K562 (cell line): ENCODE results near the gene ST6GALNAC6. TPM values are rescaled to one million over a fixed set of nuclear protein-coding genes. Genes with fewer than 3 reads are reported as not detected.

Experiments used
- ATAC-seq: fragments of 200-7000 bp; cut with Tn5 transposase; 3 replicates; pipeline ENCODE4 v1.9.1; 2020; ENCODE audit warnings: moderate library complexity
- BruUV-seq: library from RNA; stranded (reverse); fragments of 400-500 nt; replicated peaks from 2 replicates; lab custom pipeline; 2021; lab: Mats Ljungman, UMichigan
- CTCF ChIA-PET: fragments of 300-600 bp; formaldehyde crosslinking; extraction: SDS; loops from one replicate; lab custom pipeline; 2021; ENCODE audit warnings: low intra/inter-chr PET ratio; lab: Yijun Ruan, JAX
- POLR2A ChIA-PET: fragments of 300-600, 350-650 bp; sonication (Branson Sonifier 250); formaldehyde crosslinking; extraction: SDS; loops from one replicate; lab custom pipeline; 2021; ENCODE audit warnings: antibody characterized with exemption, inconsistent platforms; lab: Yijun Ruan, JAX
- DNase-seq, 4 experiments: peaks; one replicate each; pipeline versions ENCODE4 v3.0.0 to v3.0.0-alpha.2; 2011 to 2018; ENCODE audit warnings: low spot score in 3 of 4, mixed read lengths in 3 of 4; ENCODE audit errors: extremely low read depth in 1 of 4
- FAIRE-seq: peaks from 2 replicates; lab custom pipeline; 2011; peaks lifted over from hg19 to GRCh38; lab: Jason Lieb, UNC
- H2AFZ ChIP-seq: 2 replicates; pipeline ENCODE4 v1.6.0; 2011; ENCODE audit warnings: low read depth, low read length, control low read depth, inconsistent platforms
- H3K27ac ChIP-seq: fragments of 200-600 bp; 3 replicates; pipeline ENCODE4 v1.8.0; 2011; ENCODE audit warnings: low read depth, mild to moderate bottlenecking, control low read depth, inconsistent platforms, low read length, moderate library complexity, mixed read lengths; ENCODE audit errors: extremely low read depth
- H3K27me3 ChIP-seq, 2 experiments: fragments of 300-600 bp in 1 of 2; 2 replicates in 1 of 2; 3 replicates in 1 of 2; pipeline versions ENCODE4 v1.6.0 to v1.8.0; 2011; ENCODE audit warnings: inconsistent platforms in 2 of 2, low read length in 2 of 2, mild to moderate bottlenecking in 1 of 2, mixed read lengths in 1 of 2, moderate library complexity in 1 of 2; ENCODE audit not compliant: control insufficient read depth in 2 of 2, insufficient read depth in 2 of 2
- H3K36me3 ChIP-seq: fragments of 300-600 bp; 3 replicates; pipeline ENCODE4 v1.8.0; 2011; ENCODE audit warnings: mild to moderate bottlenecking, low read length, inconsistent platforms; ENCODE audit not compliant: control insufficient read depth, insufficient read depth
- H3K4me1 ChIP-seq, 2 experiments: fragments of 200-600 bp in 1 of 2; replicated peaks in 1 of 2; 2 replicates in 1 of 2; 3 replicates in 1 of 2; pipeline versions ENCODE4 v1.5.1 to v1.8.0; 2011; ENCODE audit warnings: inconsistent platforms in 2 of 2, low read length in 2 of 2, mild to moderate bottlenecking in 1 of 2, mixed read lengths in 1 of 2, moderate library complexity in 1 of 2; ENCODE audit not compliant: control insufficient read depth in 2 of 2, insufficient read depth in 2 of 2
- H3K4me2 ChIP-seq: 2 replicates; pipeline ENCODE4 v1.6.1; 2011; ENCODE audit warnings: low read length, control low read depth, inconsistent platforms, mixed read lengths; ENCODE audit not compliant: insufficient read depth
- H3K4me3 ChIP-seq: fragments of 200-600 bp; sonication (generic), shearing (Covaris generic); 2 replicates; pipeline ENCODE4 v1.5.1; 2016; ENCODE audit warnings: control low read depth, inconsistent platforms
- H3K79me2 ChIP-seq: fragments of 200-600 bp; 3 replicates; pipeline ENCODE4 v1.8.0; 2011; ENCODE audit warnings: low read length, inconsistent platforms; ENCODE audit not compliant: control insufficient read depth, insufficient read depth
- H3K9ac ChIP-seq, 2 experiments: 2 replicates each; pipeline versions ENCODE4 v1.6.0 to v1.6.1; 2011; ENCODE audit warnings: low read depth in 2 of 2, low read length in 2 of 2, control low read depth in 1 of 2, inconsistent platforms in 1 of 2, mild to moderate bottlenecking in 1 of 2, mixed read lengths in 1 of 2; ENCODE audit not compliant: insufficient read depth in 1 of 2
- H3K9me1 ChIP-seq: one replicate; pipeline ENCODE4 v1.6.0; 2011; ENCODE audit warnings: inconsistent platforms, mild to moderate bottlenecking, low read length, moderate library complexity; ENCODE audit not compliant: control insufficient read depth, insufficient read depth
- H3K9me3 ChIP-seq: replicated peaks from 2 replicates; pipeline ENCODE4 v1.5.1; 2011; ENCODE audit warnings: low read depth, low read length, inconsistent platforms; ENCODE audit not compliant: control insufficient read depth, insufficient read depth
- H4K20me1 ChIP-seq: replicated peaks from 2 replicates; pipeline ENCODE4 v1.6.1; 2011; ENCODE audit warnings: low read length, inconsistent platforms, mixed read lengths; ENCODE audit not compliant: control insufficient read depth, insufficient read depth
- ATF1 ChIP-seq, 2 experiments: fragments of 450-650 bp in 1 of 2; IDR thresholded peaks; 2 replicates each; pipeline ENCODE4 v1.6.1; 2016; ENCODE audit warnings: missing compliant biosample characterization in 1 of 2, missing genetic modification characterization in 1 of 2
- BCOR ChIP-seq: fragments of 450-650 bp; IDR thresholded peaks from 2 replicates; pipeline ENCODE4 v1.6.1; 2016
- EP400 ChIP-seq: fragments of 450-650 bp; IDR thresholded peaks from 2 replicates; pipeline ENCODE4 v1.6.1; 2017; ENCODE audit warnings: antibody characterized with exemption, mild to moderate bottlenecking, moderate library complexity
- HDGF ChIP-seq: fragments of 450-650 bp; IDR thresholded peaks from 2 replicates; pipeline ENCODE4 v1.6.1; 2016
- KDM5B ChIP-seq: fragments of 200-600 bp; sonication (generic); IDR thresholded peaks from 2 replicates; pipeline ENCODE4 v1.6.1; 2012; ENCODE audit warnings: low read depth, mild to moderate bottlenecking, moderate library complexity, low read length, control low read depth, inconsistent platforms; ENCODE audit not compliant: insufficient replicate concordance
- PYGO2 ChIP-seq: fragments of 450-650 bp; IDR thresholded peaks from 2 replicates; pipeline ENCODE4 v1.6.1; 2016; ENCODE audit warnings: mild to moderate bottlenecking, missing genetic modification characterization, moderate library complexity, missing compliant biosample characterization
- REST ChIP-seq, 2 experiments: fragments of 450-650 bp; formaldehyde crosslinking in 1 of 2; IDR thresholded peaks; 2 replicates each; pipeline versions ENCODE4 v1.4.0 to v1.6.1; 2014 to 2020; ENCODE audit warnings: mild to moderate bottlenecking in 2 of 2, borderline replicate concordance in 1 of 2, low read depth in 1 of 2
- SMARCA5 ChIP-seq: fragments of 450-650 bp; IDR thresholded peaks from 2 replicates; pipeline ENCODE4 v1.6.1; 2016
- ZNF197 ChIP-seq: fragments of 200-800 bp; sonication (Bioruptor generic); IDR thresholded peaks from 2 replicates; pipeline ENCODE4 v1.6.1; 2016; ENCODE audit warnings: low read depth, missing genetic modification characterization, missing compliant biosample characterization
- ZNF785 ChIP-seq: fragments of 250-450 bp; sonication (Bioruptor Pico); IDR thresholded peaks from 2 replicates; pipeline ENCODE4 v1.4.0; 2020; ENCODE audit warnings: mild to moderate bottlenecking
- WGBS: fragments of 100-300 bp; shearing (Covaris generic); methylation state at CpG from one replicate; pipeline ENCODE4 v1.1.6; 2016; ENCODE audit warnings: low coverage, mixed read lengths; ENCODE audit not compliant: insufficient coverage; ENCODE audit errors: missing lambda C conversion rate; 5-methylcytosine and 5-hydroxymethylcytosine counted together
- in situ Hi-C: fragments of 300-500 bp; cut with MboI; formaldehyde crosslinking; loops from 4 replicates; pipeline ENCODE4 v1.15.0; 2018; ENCODE audit warnings: inconsistent platforms, mixed read lengths
- intact Hi-C: fragments of 100-400 bp; cut with micrococcal nuclease; formaldehyde crosslinking; loops from 2 replicates; pipeline ENCODE4 v1.14.2; 2022
- polyA plus RNA-seq, 8 experiments: library from polyadenylated mRNA; depleted of rRNA in 4 of 8; stranded (reverse) in 5 of 8; unstranded in 3 of 8; fragments of >200 nt; fragmentation: Nextera tagmentation in 2 of 8; fragmentation: Illumina TruSeq in 1 of 8; extraction: Ambion mirVana in 2 of 8; extraction: Trizol in 1 of 8; gene quantifications; 2 replicates each; pipeline versions ENCODE4 v1.2.1 to v1.2.3, GENCODE V29; 2011 to 2014; ENCODE audit warnings: inconsistent platforms in 1 of 8, missing spikeins in 1 of 8
- total RNA-seq, 7 experiments: library from RNA; depleted of rRNA in 6 of 7; stranded (reverse); fragments of >200 nt in 6 of 7; fragmentation: Illumina TruSeq in 2 of 7; extraction: Trizol in 2 of 7; gene quantifications; 2 replicates each; pipeline versions ENCODE4 v1.2.1 to v1.2.3, GENCODE V29; 2011 to 2021; ENCODE audit warnings: low replicate concordance in 1 of 7
- TF ChIP-seq, protein P1 (sequence below), 3 experiments: IDR thresholded peaks in 2 of 3; conservative IDR thresholded peaks in 1 of 3; 2 replicates each; pipeline ENCODE4 v1.5.1; 2011 to 2012; ENCODE audit warnings: low read length in 3 of 3, mild to moderate bottlenecking in 3 of 3, control low read depth in 2 of 3, improper control_type of control experiment in 1 of 3, inconsistent platforms in 1 of 3, low read depth in 1 of 3, mixed read lengths in 1 of 3, moderate library complexity in 1 of 3; ENCODE audit not compliant: insufficient read depth in 2 of 3

Gene ST6GALNAC6
- total and polyA plus RNA-seq, 9 of the 15 experiments (the other 6 are each of a cell fraction or from before 2014, with no cell fraction given): 0.13 to 23.0 (median 14.5) TPM

DNA sequence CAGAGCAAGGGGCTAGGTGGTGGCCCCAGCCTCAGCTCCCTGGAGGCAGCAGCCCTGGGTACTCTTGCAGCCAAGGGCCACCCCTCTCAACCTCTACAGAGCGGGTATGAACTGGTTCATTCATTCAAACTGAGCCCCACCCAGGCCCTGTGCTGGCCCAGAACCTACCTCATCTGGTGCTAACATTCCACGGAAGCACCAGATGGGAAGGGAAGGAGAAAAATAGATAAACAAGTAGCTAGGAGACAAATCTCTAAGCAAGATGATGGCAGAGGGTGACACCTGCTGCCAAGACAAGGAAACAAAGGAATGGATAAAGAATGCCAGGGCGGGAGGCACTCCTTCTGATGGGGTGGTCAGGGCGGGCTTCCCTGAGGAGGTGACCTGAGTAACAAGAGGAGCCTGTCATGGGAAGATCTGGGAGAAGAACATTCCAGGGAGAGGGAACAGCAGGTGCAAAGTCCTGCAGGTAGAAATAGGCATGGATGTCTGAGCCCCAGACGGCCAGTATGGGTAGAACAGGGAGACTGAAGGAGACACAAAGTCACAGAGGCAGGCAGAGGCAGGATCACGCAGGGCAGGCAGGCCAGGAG is 11.3 kb upstream of the ST6GALNAC6 start:
- ATAC-seq (peak; percentile 14), FAIRE-seq (no peak), DNase-seq (no peak)
- no peaks in the 10 kb centered on the region for H3K9me1 ChIP-seq
- no peaks in the 10 kb centered on the region for H3K27me3 ChIP-seq
- no peaks in the 10 kb centered on the region for H4K20me1 ChIP-seq
- H3K4me3 ChIP-seq: no peak overlapping the region
- peak overlapping the region; percentile 14 to 87; a peak in 3 of 4 replicates for H3K9ac ChIP-seq
- intact Hi-C loops (loop anchor here (10.0 kb wide), 1 partner anchor 406 kb away; no protein-coding TSS in a partner anchor), in situ Hi-C loops (loop anchor here (5.0 to 25.0 kb wide), 2 partner anchors 33 to 973 kb away; partner anchors contain the start of gene AK1)
- no peak overlapping the region for H2AFZ ChIP-seq
- 59% methylated on average over 5 of the region's 6 CpGs for WGBS
- H3K79me2 ChIP-seq: peaks cover 7% of the 10 kb centered on the region; the same call in 1 of the 3 replicates
- no peaks in the 10 kb centered on the region for H3K9me3 ChIP-seq
- H3K4me1 ChIP-seq: peaks cover 21 to 48% of the 10 kb centered on the region in 2 experiments
- BruUV-seq: no TSS peak
- H3K36me3 ChIP-seq: peaks cover 56% of the 10 kb centered on the region; the same call in 2 of the 3 replicates
- peak overlapping the region; percentile 36; the same call in 1 of the 3 replicates for H3K27ac ChIP-seq
- peak overlapping the region; percentile 45 for H3K4me2 ChIP-seq
- ChIA-PET POLR2A (interaction anchor here (0.7 to 2.0 kb wide), 2 partner anchors 13 to 118 kb away, joined by 3 to 8 read pairs; no protein-coding TSS in a partner anchor), CTCF (interaction anchor here (0.7 kb wide), 1 partner anchor 175 kb away, joined by 4 read pairs; the partner anchor contains the start of gene TOR2A)
- TF ChIP-seq, protein P1, sequence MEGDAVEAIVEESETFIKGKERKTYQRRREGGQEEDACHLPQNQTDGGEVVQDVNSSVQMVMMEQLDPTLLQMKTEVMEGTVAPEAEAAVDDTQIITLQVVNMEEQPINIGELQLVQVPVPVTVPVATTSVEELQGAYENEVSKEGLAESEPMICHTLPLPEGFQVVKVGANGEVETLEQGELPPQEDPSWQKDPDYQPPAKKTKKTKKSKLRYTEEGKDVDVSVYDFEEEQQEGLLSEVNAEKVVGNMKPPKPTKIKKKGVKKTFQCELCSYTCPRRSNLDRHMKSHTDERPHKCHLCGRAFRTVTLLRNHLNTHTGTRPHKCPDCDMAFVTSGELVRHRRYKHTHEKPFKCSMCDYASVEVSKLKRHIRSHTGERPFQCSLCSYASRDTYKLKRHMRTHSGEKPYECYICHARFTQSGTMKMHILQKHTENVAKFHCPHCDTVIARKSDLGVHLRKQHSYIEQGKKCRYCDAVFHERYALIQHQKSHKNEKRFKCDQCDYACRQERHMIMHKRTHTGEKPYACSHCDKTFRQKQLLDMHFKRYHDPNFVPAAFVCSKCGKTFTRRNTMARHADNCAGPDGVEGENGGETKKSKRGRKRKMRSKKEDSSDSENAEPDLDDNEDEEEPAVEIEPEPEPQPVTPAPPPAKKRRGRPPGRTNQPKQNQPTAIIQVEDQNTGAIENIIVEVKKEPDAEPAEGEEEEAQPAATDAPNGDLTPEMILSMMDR (IDR thresholded peaks at IDR 0.05 in 2 of 3, conservative IDR thresholded peaks at IDR 0.05 in 1 of 3; ENCODE audit: insufficient read depth in 2 of 3, low read depth in 1 of 3, low read length in 3 of 3): peak; percentile 22 to 41 (median 26); a peak in 3 of 6 replicates
- TF ChIP-seq BCOR: 0 out of 2 replicates have a peak, but pooled peaks have one; percentile 38
- TF ChIP-seq ATF1 (CRISPR knock-in tag; IDR thresholded peaks at IDR 0.05): no peak
- no peak for TF ChIP-seq ATF1 (tag; IDR thresholded peaks at IDR 0.05)
- no peak for TF ChIP-seq KDM5B
- no peak for TF ChIP-seq ZNF785
- 0 out of 2 replicates have a peak, but pooled peaks have one; percentile 69 for TF ChIP-seq HDGF
- peak; percentile 70 for TF ChIP-seq SMARCA5
- TF ChIP-seq ZNF197: no peak
- peak; percentile 27; the same call in 1 of the 2 replicates for TF ChIP-seq EP400
- TF ChIP-seq REST (IDR thresholded peaks at IDR 0.05; ENCODE audit: borderline replicate concordance): 0 out of 2 replicates have a peak, but pooled peaks have one; percentile 19
- no peak for TF ChIP-seq REST (CRISPR knock-in tag; IDR thresholded peaks at IDR 0.05; ENCODE audit: low read depth)
- no peak for TF ChIP-seq PYGO2 (tag)
